Liver (tissue), 3 donors: Measurements from ENCODE around the gene SSNA1.

ENCODE experiments used
- CTCF ChIP-seq: fragments of 150-350 bp; IDR thresholded peaks from 2 replicates; pipeline ENCODE4 v1.5.1; 2017; ENCODE audit warnings: improper control_type of control experiment, low read depth, low read length; ENCODE audit not compliant: missing input control
- GABPA ChIP-seq, 2 donors: IDR thresholded peaks in 1 of 2; conservative IDR thresholded peaks in 1 of 2; 2 replicates each; pipeline ENCODE4 v1.6.1; 2016; ENCODE audit warnings: antibody characterized with exemption in 2 of 2, mild to moderate bottlenecking in 1 of 2, moderate library complexity in 1 of 2
- TAF1 ChIP-seq: conservative IDR thresholded peaks from 2 replicates; pipeline ENCODE4 v1.6.1; 2016; ENCODE audit warnings: antibody characterized with exemption, mild to moderate bottlenecking
- donor health status: healthy.
- donor health status: healthy.

GRCh38 chr9:137198902-137199283, 10.4 kb downstream of the SSNA1 start:
- TF ChIP-seq TAF1 (no peak), CTCF (no peak), GABPA (IDR thresholded peaks at IDR 0.05 in 1 of 2, conservative IDR thresholded peaks at IDR 0.05 in 1 of 2) (no peak)
